NOMO-1 treated with dmso at 0.1 percent for 144 hours (cell line): ENCODE data around the gene SPPL2C.
"Not testable (repeated sequence)": the region's sequence is repeated elsewhere in the genome, so short reads cannot be mapped to it uniquely, and the experiment has no call there.

ENCODE experiments used
- DNase-seq: peaks from one replicate; lab custom pipeline; 2025; ENCODE audit not compliant: unreplicated experiment; lab: John Stamatoyannopoulos, UW

Gene SPPL2C

DNA sequence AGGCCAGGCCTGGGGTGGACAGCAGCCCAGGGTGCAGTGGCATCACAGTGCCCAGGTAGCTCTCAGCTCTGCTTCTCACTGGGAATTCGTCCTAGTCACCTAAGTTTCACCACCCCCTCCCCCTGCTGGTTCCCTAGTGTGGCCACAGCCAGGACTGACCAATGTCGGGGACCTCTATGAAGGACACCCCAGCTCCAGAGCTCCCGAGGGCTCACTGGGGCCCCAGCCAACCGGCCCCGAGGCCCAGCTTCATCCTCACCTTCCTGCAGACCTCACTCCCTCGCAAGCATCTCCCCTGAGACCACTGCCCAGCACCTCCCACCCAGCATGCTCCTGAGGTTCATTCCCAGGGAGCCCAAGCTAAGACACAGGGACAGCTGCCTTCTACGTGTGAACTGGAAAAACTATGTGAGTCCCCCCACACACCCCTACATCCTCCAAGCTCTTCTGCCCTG lies 4.9 kb downstream of the SPPL2C start:
- DNase-seq, result no peak

GRCh38 chr17:45850011-45850410 lies 5.3 kb downstream of the SPPL2C start:
- DNase-seq, result no peak

DNA sequence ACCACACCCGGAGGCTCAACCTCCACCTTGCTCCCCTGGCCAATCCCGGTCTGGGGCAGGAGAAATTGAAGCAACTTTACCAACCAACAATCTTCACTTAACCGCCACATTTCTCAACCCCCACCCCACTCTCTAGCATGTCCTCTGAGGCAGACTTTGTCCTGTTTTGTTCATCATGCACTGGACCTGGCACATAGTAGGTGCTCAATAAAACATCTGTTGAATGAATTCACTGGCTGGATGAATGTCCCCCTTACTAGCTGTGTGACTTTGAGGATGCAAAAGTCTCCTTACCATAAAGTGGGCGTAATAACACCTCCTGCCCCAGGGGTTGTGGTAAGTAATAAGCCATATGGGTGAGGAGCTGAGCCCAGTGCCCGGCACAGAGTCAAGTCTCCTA lies 5.8 kb downstream of the SPPL2C start:
- DNase-seq, result no peak

DNA sequence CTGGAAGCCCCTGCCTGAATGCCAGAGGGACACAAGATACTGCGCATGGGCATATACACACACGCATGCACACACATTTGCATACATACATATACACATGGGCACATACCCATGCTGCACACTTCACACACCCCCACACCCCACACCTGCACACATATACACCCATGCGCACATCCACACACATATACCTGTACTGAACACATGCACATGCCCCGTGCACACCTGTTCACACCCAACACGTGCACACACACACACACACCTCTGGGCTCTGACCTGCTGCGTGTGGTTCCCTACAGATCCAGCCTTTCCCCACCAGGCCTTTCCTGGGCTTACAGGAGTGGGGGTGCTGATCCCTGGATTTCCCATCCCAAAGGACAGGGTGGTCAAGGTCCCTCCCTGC lies 6.3 kb downstream of the SPPL2C start:
- DNase-seq, result no peak

GRCh38 chr17:45851464-45851863 lies 6.8 kb downstream of the SPPL2C start:
- no peak for DNase-seq

DNA sequence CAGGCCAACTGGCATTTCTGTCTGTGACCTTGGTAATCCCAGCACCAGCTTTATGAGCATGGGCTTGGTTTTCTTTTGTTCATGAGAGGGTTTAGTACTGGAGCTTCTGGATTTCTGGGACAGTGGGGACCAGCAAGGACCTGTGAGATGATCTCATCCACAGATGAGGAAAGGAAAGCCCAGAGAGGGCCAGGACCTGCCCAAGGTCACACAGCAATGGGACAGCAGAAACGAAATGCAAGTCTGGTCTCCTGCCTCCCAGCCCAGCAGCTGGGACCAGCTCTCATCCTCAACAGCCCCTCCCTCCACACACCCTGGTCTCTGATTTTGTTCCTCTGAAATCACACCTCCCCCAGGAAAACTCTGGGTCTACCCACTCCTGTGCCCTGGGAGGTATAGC lies 7.2 kb downstream of the SPPL2C start:
- DNase-seq, result no peak

DNA sequence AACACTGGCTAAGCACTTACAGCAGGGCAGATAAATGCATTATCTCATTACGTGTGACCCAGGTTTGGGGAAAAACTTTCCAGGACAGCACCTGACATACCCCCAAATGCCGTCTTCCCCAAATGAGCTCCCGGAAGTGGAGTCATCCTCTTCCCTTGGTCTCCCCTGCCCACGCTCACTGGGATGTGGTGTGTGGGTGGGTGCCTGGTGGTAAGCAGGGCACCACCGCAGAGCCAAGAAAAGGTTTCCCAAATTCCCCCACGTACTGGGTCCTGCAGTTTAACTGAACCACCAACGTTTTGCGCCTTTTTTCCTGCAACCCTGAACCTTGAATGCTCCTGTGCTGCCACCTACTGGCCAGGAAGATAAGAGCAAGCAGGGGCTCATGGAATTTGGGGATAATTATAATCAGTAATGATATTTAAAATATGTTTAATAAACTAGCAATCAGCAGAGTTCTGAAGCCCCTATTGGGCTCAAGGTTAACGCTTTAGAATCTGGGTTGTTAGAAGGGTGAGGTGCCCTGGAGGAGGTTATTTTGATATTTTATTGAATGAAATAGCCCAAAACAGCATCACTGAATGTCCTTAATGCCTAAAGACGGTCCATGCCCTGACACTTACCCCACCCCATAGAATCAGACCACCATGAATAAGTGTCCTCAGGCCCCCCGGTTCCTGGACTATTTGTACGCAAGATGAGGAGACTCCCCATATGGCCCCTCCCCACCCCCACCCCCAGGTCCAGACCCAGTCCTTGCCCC lies 8.0 kb downstream of the SPPL2C start:
- no peak for DNase-seq

- no peak for DNase-seq
Observed at GRCh38 chr17:45854209-45854608, 9.5 kb downstream of the SPPL2C start.

- DNase-seq, result no peak
Observed at GRCh38 chr17:45855691-45856336, 11.1 kb downstream of the SPPL2C start.

DNA sequence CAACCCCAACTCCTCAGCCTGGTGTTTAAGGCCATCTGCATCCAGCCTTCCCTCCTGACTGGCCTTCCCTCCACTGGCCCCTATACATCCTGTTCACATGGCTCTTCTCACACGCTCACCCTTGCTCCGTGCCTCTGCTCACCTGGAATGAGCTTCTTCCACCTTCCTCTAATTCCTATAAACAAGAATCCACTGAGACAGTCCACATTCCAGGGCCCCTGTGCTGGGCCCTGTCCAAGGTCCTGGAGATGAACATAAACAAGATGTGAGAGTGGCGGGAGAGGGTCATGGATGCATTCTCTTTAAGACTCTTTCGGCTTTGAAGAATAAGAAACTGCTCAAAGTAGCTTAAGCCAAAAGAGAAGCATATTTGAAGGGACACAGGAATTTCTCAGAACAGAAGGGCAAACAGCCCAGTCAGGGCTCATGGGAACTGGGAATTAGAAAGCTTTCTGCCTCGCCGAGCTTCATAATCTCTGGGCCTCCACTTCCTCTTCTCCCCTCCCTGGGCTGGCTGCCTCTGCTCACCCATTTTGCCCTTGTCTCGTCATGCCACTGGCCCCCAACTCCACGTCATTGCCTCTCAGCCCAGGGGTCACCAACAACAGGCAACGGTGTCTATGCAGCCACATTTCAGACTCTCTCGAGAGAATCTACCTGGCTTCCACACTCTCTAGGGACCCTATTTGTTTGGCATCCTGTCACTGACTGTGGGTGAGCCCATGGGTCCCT lies 13.5 kb downstream of the SPPL2C start:
- no peak for DNase-seq

DNA sequence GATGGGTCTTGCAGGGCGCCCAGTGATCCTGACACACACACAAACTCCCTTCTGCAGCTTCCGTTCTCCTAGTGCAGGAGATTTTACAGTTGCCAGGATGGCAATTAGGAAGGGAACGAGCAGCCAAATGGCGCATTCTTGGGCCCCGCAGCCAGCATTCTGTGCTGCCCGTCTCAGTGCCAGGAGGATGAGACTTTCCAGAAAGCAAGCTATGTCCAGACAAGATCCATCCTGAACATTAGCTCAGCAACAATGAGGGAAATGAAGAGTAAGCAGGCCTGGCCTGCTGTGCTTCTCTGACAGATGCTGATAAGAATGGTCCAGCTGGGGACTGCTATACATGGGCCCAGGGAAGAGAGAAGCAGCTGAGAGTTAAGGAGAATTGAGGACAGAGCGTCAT lies 16.5 kb downstream of the SPPL2C start:
- DNase-seq, result no peak

DNA sequence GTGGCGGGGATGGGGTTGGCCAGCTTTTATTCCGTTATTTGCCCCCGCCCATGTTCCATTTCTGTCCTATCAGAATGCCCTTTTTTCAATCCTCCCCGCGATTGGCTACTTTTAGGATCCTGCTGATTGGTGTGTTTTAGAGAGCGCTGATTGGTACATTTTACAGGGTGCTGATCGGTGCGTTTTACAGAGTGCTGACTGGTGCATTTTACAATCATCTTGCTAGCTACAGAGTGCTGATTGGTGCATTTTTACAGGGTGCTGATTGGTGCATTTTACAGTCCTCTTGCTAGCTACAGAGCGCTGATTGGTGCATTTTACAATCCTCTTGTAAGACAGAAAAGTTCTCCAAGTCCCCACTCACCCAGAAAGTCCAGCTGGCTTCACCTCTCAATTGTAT lies 17.4 kb downstream of the SPPL2C start:
- DNase-seq, result not testable (repeated sequence)

- no peak for DNase-seq
Observed at GRCh38 chr17:45863857-45864654, 19.4 kb downstream of the SPPL2C start.

- DNase-seq, result no peak
Observed at GRCh38 chr17:45867171-45867570, 22.5 kb downstream of the SPPL2C start.

DNA sequence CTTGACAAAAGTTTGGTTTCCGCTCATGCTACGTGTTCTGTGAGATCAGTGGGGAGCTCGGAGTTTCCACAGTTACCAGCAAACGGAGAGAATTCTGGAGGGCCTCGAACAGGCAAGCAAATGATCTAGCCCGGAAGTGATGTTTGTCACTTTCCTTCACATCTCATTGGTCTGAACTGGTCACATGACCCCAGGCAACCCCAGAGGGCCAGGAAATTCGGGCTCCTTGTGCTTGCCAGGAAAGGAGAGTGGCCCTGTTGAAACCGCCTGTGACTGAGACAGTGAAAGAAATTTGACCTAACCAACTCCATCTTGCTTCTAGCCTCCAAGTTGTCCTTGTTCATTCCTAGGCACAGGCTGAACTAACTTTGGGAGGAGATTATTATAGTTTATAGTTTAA lies 23.0 kb downstream of the SPPL2C start:
- DNase-seq, result no peak

DNA sequence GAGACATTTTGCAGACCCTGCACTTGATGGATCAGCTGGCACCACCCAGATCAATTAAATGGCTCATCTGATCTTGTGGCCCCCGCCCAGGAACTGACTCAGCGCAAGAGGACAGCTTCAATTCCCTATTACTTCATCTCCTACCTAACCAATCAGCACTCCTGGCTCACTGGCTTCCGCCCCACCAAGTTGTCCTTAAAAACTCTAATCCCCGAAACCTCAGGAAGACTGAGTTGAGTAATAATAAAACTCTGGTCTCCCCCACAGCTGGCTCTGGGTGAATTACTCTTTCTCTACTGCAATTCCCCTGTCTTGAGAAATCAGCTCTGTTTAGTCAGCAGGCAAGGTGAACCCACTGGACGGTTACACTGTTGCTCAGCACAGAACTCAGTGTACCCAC lies 23.6 kb downstream of the SPPL2C start:
- DNase-seq, result no peak

GRCh38 chr17:45869676-45870341 lies 25.1 kb downstream of the SPPL2C start:
- no peak for DNase-seq

DNA sequence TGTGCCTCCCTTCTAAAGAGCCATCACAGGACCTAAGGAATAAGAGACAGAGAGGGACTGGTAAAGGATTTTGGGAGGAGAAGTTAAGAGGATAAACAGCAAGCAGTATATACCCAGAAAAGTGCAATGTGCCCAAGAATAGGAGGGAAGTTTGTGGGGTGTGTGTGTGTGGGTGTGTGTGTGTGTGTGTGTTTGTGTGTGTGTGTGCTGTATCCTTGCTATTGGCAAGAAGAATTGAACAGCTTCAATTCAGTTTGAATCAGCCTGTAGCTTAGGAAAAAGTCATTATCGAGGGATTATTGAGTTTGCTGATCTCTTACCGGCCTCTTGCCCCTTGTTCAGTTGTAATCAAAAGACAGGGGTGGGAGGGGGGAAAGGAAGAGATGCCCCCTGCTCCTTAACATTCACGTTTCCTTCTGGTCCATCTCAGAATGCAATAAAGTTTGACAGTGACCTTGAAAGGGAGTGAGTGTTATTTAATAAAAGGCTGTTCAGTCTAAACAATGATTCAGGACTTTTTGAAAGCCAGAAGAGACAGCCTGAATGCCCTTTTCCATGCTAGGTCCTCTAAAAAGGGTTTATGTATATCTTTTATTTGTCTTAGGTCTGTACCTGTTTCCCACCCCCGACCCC lies 25.8 kb downstream of the SPPL2C start:
- no peak for DNase-seq

- no peak for DNase-seq
Observed at GRCh38 chr17:45871718-45872117, 27.0 kb downstream of the SPPL2C start.

GRCh38 chr17:45873728-45874127 lies 29.0 kb downstream of the SPPL2C start:
- no peak for DNase-seq
